T-cell (primary cell): Measurements from ENCODE around the gene CCDC136. TPM values are rescaled to one million over a fixed set of nuclear protein-coding genes. Genes with fewer than 3 reads are reported as not detected.

ENCODE experiments used
- ATAC-seq, 4 experiments: fragments of 200-7000 bp in 3 of 4; fragments of 150-1000 bp in 1 of 4; cut with Tn5 transposase; replicated peaks in 1 of 4; 1 replicate in 3 of 4; 2 replicates in 1 of 4; pipeline ENCODE4 v1.10.0; 2021; ENCODE audit warnings: moderate library complexity in 3 of 4, mild to moderate bottlenecking in 2 of 4, moderate number of reproducible peaks in 1 of 4
- CTCF ChIA-PET, 2 donors: fragments of 300-600 bp; sonication (Branson Sonifier 250); formaldehyde crosslinking; loops; one replicate each; lab custom pipeline; 2022; ENCODE audit warnings: antibody characterized with exemption in 2 of 2; lab: Charles Lee
- POLR2A ChIA-PET, 2 donors: fragments of 300-600 bp; sonication (Branson Sonifier 250); formaldehyde crosslinking; loops; one replicate each; lab custom pipeline; 2022; ENCODE audit warnings: antibody characterized with exemption in 2 of 2; lab: Charles Lee
- DNase-seq, 35 experiments: peaks; one replicate each; pipeline versions ENCODE4 v3.0.0 to v3.0.0-alpha.2; 2013 to 2023
- H3K27ac ChIP-seq: one replicate; pipeline ENCODE4 v1.5.1; 2013; ENCODE audit warnings: low read length
- H3K27me3 ChIP-seq, 2 experiments: replicated peaks in 1 of 2; 1 replicate in 1 of 2; 2 replicates in 1 of 2; pipeline versions ENCODE4 v1.6.1 to v1.7.0; 2013; ENCODE audit warnings: low read length in 1 of 2, mixed read lengths in 1 of 2; ENCODE audit not compliant: control insufficient read depth in 2 of 2, insufficient read depth in 2 of 2; ENCODE audit errors: extremely low read depth in 1 of 2
- H3K36me3 ChIP-seq, 2 donors: 1 replicate in 1 of 2; 2 replicates in 1 of 2; pipeline versions ENCODE4 v1.6.1 to v1.7.0; 2013; ENCODE audit warnings: low read length in 1 of 2; ENCODE audit not compliant: control insufficient read depth in 2 of 2, insufficient read depth in 1 of 2; ENCODE audit errors: extremely low read depth in 1 of 2
- H3K4me1 ChIP-seq, 2 experiments: 1 replicate in 1 of 2; 2 replicates in 1 of 2; pipeline versions ENCODE4 v1.6.1 to v1.7.0; 2013; ENCODE audit warnings: low read length in 2 of 2, mixed read lengths in 1 of 2; ENCODE audit not compliant: insufficient read depth in 2 of 2, control insufficient read depth in 1 of 2; ENCODE audit errors: extremely low read depth in 1 of 2
- H3K4me3 ChIP-seq, 2 donors: 1 replicate in 1 of 2; 2 replicates in 1 of 2; pipeline versions ENCODE4 v1.5.1 to v1.7.0; 2013; ENCODE audit warnings: mild to moderate bottlenecking in 2 of 2, low read length in 1 of 2, moderate library complexity in 1 of 2; ENCODE audit not compliant: control insufficient read depth in 1 of 2; ENCODE audit errors: extremely low read depth in 1 of 2
- H3K9me3 ChIP-seq: 2 replicates; pipeline ENCODE4 v1.7.0; 2013
- H3K27ac Mint-ChIP-seq, 2 donors: one replicate each; pipeline ENCODE4 v1.8.0; 2020 to 2021; ENCODE audit warnings: mild to moderate bottlenecking in 2 of 2, mixed read lengths in 2 of 2
- H3K27me3 Mint-ChIP-seq, 2 donors: one replicate each; pipeline ENCODE4 v1.8.0; 2021 to 2022; ENCODE audit warnings: mixed read lengths in 2 of 2
- H3K36me3 Mint-ChIP-seq: one replicate; pipeline ENCODE4 v1.8.0; 2021; ENCODE audit warnings: mixed read lengths
- H3K4me1 Mint-ChIP-seq, 3 donors: one replicate each; pipeline ENCODE4 v1.8.0; 2020 to 2022; ENCODE audit warnings: mixed read lengths in 3 of 3, mild to moderate bottlenecking in 1 of 3
- H3K4me3 Mint-ChIP-seq, 3 donors: one replicate each; pipeline ENCODE4 v1.8.0; 2020 to 2022; ENCODE audit warnings: mild to moderate bottlenecking in 3 of 3, mixed read lengths in 3 of 3, moderate library complexity in 3 of 3
- H3K9me3 Mint-ChIP-seq, 3 donors: one replicate each; pipeline ENCODE4 v1.8.0; 2020 to 2022; ENCODE audit warnings: mixed read lengths in 3 of 3
- WGBS: methylation state at CpG from one replicate; pipeline ENCODE4 v1.1.5; 2013; ENCODE audit warnings: missing lambda C conversion rate; ENCODE audit not compliant: insufficient coverage; 5-methylcytosine and 5-hydroxymethylcytosine counted together
- total RNA-seq, 35 experiments: library from RNA in 6 of 35; stranded (reverse) in 6 of 35; fragments of 120-200 nt in 1 of 35; gene quantifications; one replicate each; pipeline versions ENCODE4 v1.2.1 to v1.2.4 and lab custom pipeline; 2013 to 2026

CCDC136 gene
- total RNA-seq, 5 donors from 2014 or later (not counting 1 experiment from before 2014, with no cell fraction given): 7.6 to 15.7 (median 14.6) TPM

DNA sequence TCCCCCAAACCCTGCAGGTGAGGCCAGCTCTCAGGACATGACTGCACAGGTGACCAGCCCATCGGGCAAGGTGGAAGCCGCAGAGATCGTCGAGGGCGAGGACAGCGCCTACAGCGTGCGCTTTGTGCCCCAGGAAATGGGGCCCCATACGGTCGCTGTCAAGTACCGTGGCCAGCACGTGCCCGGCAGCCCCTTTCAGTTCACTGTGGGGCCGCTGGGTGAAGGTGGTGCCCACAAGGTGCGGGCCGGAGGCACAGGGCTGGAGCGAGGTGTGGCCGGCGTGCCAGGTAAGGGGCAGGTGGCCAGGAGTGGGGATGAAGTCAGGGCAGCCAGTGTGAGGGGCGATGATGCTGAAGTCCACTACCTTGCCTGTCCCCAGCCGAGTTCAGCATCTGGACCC lies 62.6 kb downstream of the CCDC136 start:
- ChIA-PET CTCF (no interaction called here), POLR2A (no interaction called here)
- 87% methylated on average over 20 of the region's 21 CpGs for WGBS
- Mint-ChIP-seq H3K36me3 (no peaks in the 10 kb centered on the region), H3K4me1 (no peaks in the 10 kb centered on the region), H3K27ac (no peak overlapping the region), H3K27me3 (no peaks in the 10 kb centered on the region), H3K9me3 (no peaks in the 10 kb centered on the region), H3K4me3 (no peak overlapping the region)
- no peak overlapping the region for H3K27ac ChIP-seq
- no peaks in the 10 kb centered on the region for H3K9me3 ChIP-seq
- no peaks in the 10 kb centered on the region for H3K4me1 ChIP-seq
- no peaks in the 10 kb centered on the region for H3K36me3 ChIP-seq
- H3K4me3 ChIP-seq: no peak overlapping the region
- DNase-seq (no peak), ATAC-seq (no peak)
- H3K27me3 ChIP-seq: peaks cover 0 to 26% of the 10 kb centered on the region in 2 experiments

GRCh38 chr7:128855559-128855958 lies 63.8 kb downstream of the CCDC136 start:
- Histone ChIP-seq H3K27me3 (peaks cover 0 to 21% of the 10 kb centered on the region in 2 experiments), H3K9me3 (no peaks in the 10 kb centered on the region), H3K4me1 (no peaks in the 10 kb centered on the region), H3K4me3 (no peak overlapping the region), H3K36me3 (no peaks in the 10 kb centered on the region), H3K27ac (no peak overlapping the region)
- no peaks in the 10 kb centered on the region for H3K27me3 Mint-ChIP-seq
- WGBS: 84% methylated on average over 3 of the region's 3 CpGs
- ATAC-seq (no peak), DNase-seq (no peak)
- POLR2A ChIA-PET: no interaction called here
- no peaks in the 10 kb centered on the region for H3K36me3 Mint-ChIP-seq
- H3K4me1 Mint-ChIP-seq: no peaks in the 10 kb centered on the region
- no peaks in the 10 kb centered on the region for H3K9me3 Mint-ChIP-seq
- CTCF ChIA-PET: no interaction called here
- H3K27ac Mint-ChIP-seq: no peak overlapping the region
- no peak overlapping the region for H3K4me3 Mint-ChIP-seq

- no peaks in the 10 kb centered on the region for H3K9me3 ChIP-seq
- no peak overlapping the region for H3K27ac ChIP-seq
- Mint-ChIP-seq H3K27ac (no peak overlapping the region), H3K9me3 (no peaks in the 10 kb centered on the region), H3K4me1 (peaks cover 0 to 4% (median 0%) of the 10 kb centered on the region in 3 donors), H3K36me3 (no peaks in the 10 kb centered on the region), H3K4me3 (no peak overlapping the region), H3K27me3 (no peaks in the 10 kb centered on the region)
- ATAC-seq (no peak), DNase-seq (no peak)
- no peaks in the 10 kb centered on the region for H3K36me3 ChIP-seq
- WGBS: 91% methylated on average over 13 of the region's 17 CpGs
- H3K4me3 ChIP-seq: no peak overlapping the region
- CTCF ChIA-PET: no interaction called here
- no peaks in the 10 kb centered on the region for H3K4me1 ChIP-seq
- POLR2A ChIA-PET: no interaction called here
- H3K27me3 ChIP-seq: peaks cover 0 to 20% of the 10 kb centered on the region in 2 experiments
These were observed 64.4 kb downstream of the CCDC136 start for GRCh38 chr7:128856001-128856718.

GRCh38 chr7:128858380-128859231 lies 66.8 kb downstream of the CCDC136 start:
- Mint-ChIP-seq H3K4me3 (no peak overlapping the region), H3K36me3 (no peaks in the 10 kb centered on the region), H3K9me3 (no peaks in the 10 kb centered on the region), H3K27ac (no peak overlapping the region), H3K27me3 (no peaks in the 10 kb centered on the region), H3K4me1 (peaks cover 9 to 19% (median 13%) of the 10 kb centered on the region in 3 donors)
- 89% methylated on average over 12 of the region's 18 CpGs for WGBS
- POLR2A ChIA-PET: no interaction called here
- CTCF ChIA-PET: no interaction called here
- H3K36me3 ChIP-seq: no peaks in the 10 kb centered on the region
- peaks cover 3 to 15% of the 10 kb centered on the region in 2 experiments for H3K4me1 ChIP-seq
- no peak overlapping the region for H3K27ac ChIP-seq
- no peaks in the 10 kb centered on the region for H3K9me3 ChIP-seq
- ATAC-seq: no peak
- no peak for DNase-seq
- H3K27me3 ChIP-seq: peaks cover 0 to 11% of the 10 kb centered on the region in 2 experiments
- no peak overlapping the region for H3K4me3 ChIP-seq

GRCh38 chr7:128859232-128860157 lies 67.7 kb downstream of the CCDC136 start:
- ChIA-PET CTCF (no interaction called here), POLR2A (no interaction called here)
- no peaks in the 10 kb centered on the region for H3K36me3 ChIP-seq
- no peaks in the 10 kb centered on the region for H3K36me3 Mint-ChIP-seq
- no peak overlapping the region for H3K4me3 ChIP-seq
- peaks cover 13 to 24% (median 18%) of the 10 kb centered on the region in 3 donors for H3K4me1 Mint-ChIP-seq
- H3K9me3 ChIP-seq: no peaks in the 10 kb centered on the region
- ATAC-seq (no peak), DNase-seq (no peak)
- peaks cover 5 to 24% of the 10 kb centered on the region in 2 experiments for H3K4me1 ChIP-seq
- no peaks in the 10 kb centered on the region for H3K27me3 Mint-ChIP-seq
- peaks cover 0 to 7% of the 10 kb centered on the region in 2 experiments for H3K27me3 ChIP-seq
- no peak overlapping the region for H3K27ac ChIP-seq
- 82% methylated on average over 10 of the region's 12 CpGs for WGBS
- H3K9me3 Mint-ChIP-seq: no peaks in the 10 kb centered on the region
- no peak overlapping the region for H3K27ac Mint-ChIP-seq
- H3K4me3 Mint-ChIP-seq: no peak overlapping the region
